HK-2 (cell line): Measurements from ENCODE around the gene SGK1.

Experiments
- DNase-seq: peaks from one replicate; pipeline ENCODE4 v3.0.0-alpha.2; 2018; ENCODE audit not compliant: unreplicated experiment

The SGK1 gene

GRCh38 chr6:134172020-134172705, 145.7 kb downstream of the SGK1 start:
- DNase-seq: no peak

GRCh38 chr6:134171517-134171916, 146.4 kb downstream of the SGK1 start:
- DNase-seq: no peak

- DNase-seq: peak; percentile 18
Observed at GRCh38 chr6:134170844-134171243, 147.1 kb downstream of the SGK1 start.

GRCh38 chr6:134169871-134170486, 147.9 kb downstream of the SGK1 start:
- DNase-seq: no peak

- no peak for DNase-seq
Observed at GRCh38 chr6:134168590-134169208, 149.2 kb downstream of the SGK1 start.

- no peak for DNase-seq
Observed at GRCh38 chr6:134166511-134167261, 151.2 kb downstream of the SGK1 start.

GRCh38 chr6:134165561-134166201, 152.2 kb downstream of the SGK1 start:
- no peak for DNase-seq

- no peak for DNase-seq
Observed at GRCh38 chr6:134164300-134164699, 153.6 kb downstream of the SGK1 start.

- no peak for DNase-seq
Observed at GRCh38 chr6:134162932-134163331, 155.0 kb downstream of the SGK1 start.

- no peak for DNase-seq
Observed at GRCh38 chr6:134161041-134161440, 156.9 kb downstream of the SGK1 start.

GRCh38 chr6:134152767-134153485, 165.0 kb downstream of the SGK1 start:
- no peak for DNase-seq

- DNase-seq: no peak
Observed at GRCh38 chr6:134148566-134148965, 169.3 kb downstream of the SGK1 start.

GRCh38 chr6:134147034-134147533, 170.8 kb downstream of the SGK1 start:
- DNase-seq: no peak

GRCh38 chr6:134146268-134147033, 171.5 kb downstream of the SGK1 start:
- no peak for DNase-seq

GRCh38 chr6:134145786-134146185, 172.1 kb downstream of the SGK1 start:
- DNase-seq: no peak

- no peak for DNase-seq
Observed at GRCh38 chr6:134138226-134138975, 179.5 kb downstream of the SGK1 start.

- no peak for DNase-seq
Observed at GRCh38 chr6:134134654-134135053, 183.3 kb downstream of the SGK1 start.

GRCh38 chr6:134132494-134133141, 185.3 kb downstream of the SGK1 start:
- DNase-seq: no peak

- no peak for DNase-seq
Observed at GRCh38 chr6:134131530-134132139, 186.3 kb downstream of the SGK1 start.
